Neural cell (in vitro differentiated cells): ENCODE data around the gene GARIN5A. TPM values are rescaled to one million over a fixed set of nuclear protein-coding genes. Genes with fewer than 3 reads are reported as not detected.

Experiments
- H2AFZ ChIP-seq: fragments of 200-600, 300-800 bp; sonication (generic), shearing (Covaris generic); 2 replicates; pipeline ENCODE4 v1.6.0; 2014; ENCODE audit warnings: low read depth, mild to moderate bottlenecking, antibody characterized with exemption, low read length, moderate library complexity
- H3F3A ChIP-seq: fragments of 200-600 bp; shearing (Covaris generic); 2 replicates; pipeline ENCODE4 v1.6.1; 2016; ENCODE audit warnings: mild to moderate bottlenecking, moderate library complexity, mixed read lengths, antibody characterized with exemption, low read length; ENCODE audit not compliant: insufficient read depth, poor library complexity, severe bottlenecking
- H3K27ac ChIP-seq: fragments of 200-600, 300-800 bp; sonication (generic), shearing (Covaris generic); 2 replicates; pipeline ENCODE4 v1.5.1; 2014; ENCODE audit warnings: mild to moderate bottlenecking, low read length, moderate library complexity
- H3K27me3 ChIP-seq: fragments of 300-800, 200-600 bp; sonication (generic), shearing (Covaris generic); 2 replicates; pipeline ENCODE4 v1.6.0; 2014; ENCODE audit warnings: mild to moderate bottlenecking, low read depth, low read length, moderate library complexity; ENCODE audit not compliant: insufficient read depth
- H3K36me3 ChIP-seq: fragments of 300-800, 200-600 bp; sonication (generic), shearing (Covaris generic); 2 replicates; pipeline ENCODE4 v1.5.1; 2014; ENCODE audit warnings: mild to moderate bottlenecking, antibody characterized with exemption, low read length, moderate library complexity; ENCODE audit not compliant: insufficient read depth
- H3K4me2 ChIP-seq: fragments of 300-800, 200-600 bp; sonication (generic), shearing (Covaris generic); 2 replicates; pipeline ENCODE4 v1.6.0; 2014; ENCODE audit warnings: mild to moderate bottlenecking, low read length
- H3K4me3 ChIP-seq: fragments of 300-800, 200-600 bp; sonication (generic), shearing (Covaris generic); 2 replicates; pipeline ENCODE4 v1.5.1; 2014; ENCODE audit warnings: mild to moderate bottlenecking, low read length, moderate library complexity
- H3K79me2 ChIP-seq: fragments of 200-600 bp; shearing (Covaris generic); replicated peaks from 2 replicates; pipeline ENCODE4 v1.6.0; 2014; ENCODE audit warnings: mild to moderate bottlenecking, low read length, moderate library complexity; ENCODE audit not compliant: insufficient read depth
- H3K9ac ChIP-seq: fragments of 300-800, 200-600 bp; sonication (generic), shearing (Covaris generic); 2 replicates; pipeline ENCODE4 v1.6.1; 2016; ENCODE audit warnings: mild to moderate bottlenecking, low read length, mixed read lengths
- H3K9me2 ChIP-seq: fragments of 200-600 bp; shearing (Covaris generic); 2 replicates; pipeline ENCODE4 v1.6.1; 2016; ENCODE audit warnings: mild to moderate bottlenecking, low read length, mixed read lengths; ENCODE audit not compliant: insufficient read depth
- H3K9me3 ChIP-seq: fragments of 200-600, 300-800 bp; sonication (generic), shearing (Covaris generic); 2 replicates; pipeline ENCODE4 v1.6.1; 2016; ENCODE audit warnings: mild to moderate bottlenecking, mixed run types, low read length, moderate library complexity, mixed read lengths
- H4K20me1 ChIP-seq: fragments of 200-600 bp; shearing (Covaris generic); 2 replicates; pipeline ENCODE4 v1.6.1; 2016; ENCODE audit warnings: mild to moderate bottlenecking, mixed run types; ENCODE audit not compliant: insufficient read depth
- CTCF ChIP-seq: fragments of 450-650 bp; IDR thresholded peaks from 2 replicates; pipeline ENCODE4 v1.5.1; 2014; ENCODE audit warnings: antibody characterized with exemption, mild to moderate bottlenecking, moderate library complexity; ENCODE audit not compliant: poor library complexity, severe bottlenecking
- EP300 ChIP-seq: fragments of 450-650 bp; conservative IDR thresholded peaks from 2 replicates; pipeline ENCODE4 v1.6.1; 2014; ENCODE audit warnings: antibody characterized with exemption, mild to moderate bottlenecking, moderate library complexity; ENCODE audit not compliant: poor library complexity, severe bottlenecking
- EZH2 ChIP-seq: fragments of 200-600, 300-800 bp; shearing (Covaris generic), sonication (generic); IDR thresholded peaks from 2 replicates; pipeline ENCODE4 v1.6.1; 2014; ENCODE audit warnings: antibody characterized with exemption, low read length, borderline replicate concordance, mild to moderate bottlenecking; ENCODE audit not compliant: insufficient read depth, poor library complexity, severe bottlenecking
- MXI1 ChIP-seq: fragments of 450-650 bp; conservative IDR thresholded peaks from 2 replicates; pipeline ENCODE4 v1.6.1; 2014; ENCODE audit warnings: antibody characterized with exemption, mild to moderate bottlenecking; ENCODE audit not compliant: poor library complexity, severe bottlenecking
- POLR2AphosphoS5 ChIP-seq: IDR thresholded peaks from 2 replicates; pipeline ENCODE4 v1.6.1; 2012
- RAD21 ChIP-seq: fragments of 450-650 bp; conservative IDR thresholded peaks from 2 replicates; pipeline ENCODE4 v1.6.1; 2014; ENCODE audit warnings: antibody characterized with exemption, mild to moderate bottlenecking, moderate library complexity
- REST ChIP-seq: IDR thresholded peaks from 2 replicates; pipeline ENCODE4 v1.6.1; 2012; ENCODE audit warnings: borderline replicate concordance
- SMC3 ChIP-seq: fragments of 450-650 bp; conservative IDR thresholded peaks from 2 replicates; pipeline ENCODE4 v1.6.1; 2014; ENCODE audit warnings: antibody characterized with exemption, mild to moderate bottlenecking, moderate library complexity; ENCODE audit not compliant: poor library complexity
- TAF1 ChIP-seq: IDR thresholded peaks from 2 replicates; pipeline ENCODE4 v1.6.1; 2012; ENCODE audit warnings: low read depth
- polyA plus RNA-seq: library from polyadenylated mRNA; depleted of rRNA; stranded (reverse); fragments of >200 nt; gene quantifications from 2 replicates; pipeline ENCODE4 v1.2.3, GENCODE V29; 2014

The GARIN5A gene
- polyA plus RNA-seq, 1 donor from 2014 or later = 3.3 TPM

- TF ChIP-seq SMC3 (no peak), TAF1 (no peak), CTCF (no peak), REST (no peak), EZH2 (no peak), POLR2AphosphoS5 (no peak), RAD21 (no peak), MXI1 (no peak), EP300 (no peak)
- no peak overlapping the region for H3K27ac ChIP-seq
These were observed 41.7 kb upstream of the GARIN5A start for GRCh38 chr19:50518091-50519005.

GRCh38 chr19:50517704-50518075, 41.0 kb upstream of the GARIN5A start:
- peaks cover 5% of the 10 kb centered on the region for H3K9me3 ChIP-seq
- H3K4me2 ChIP-seq = no peak overlapping the region
- H3K27me3 ChIP-seq = no peaks in the 10 kb centered on the region
- TF ChIP-seq TAF1 = no peak
- no peak for TF ChIP-seq POLR2AphosphoS5
- TF ChIP-seq REST = no peak
- TF ChIP-seq MXI1 = no peak
- TF ChIP-seq RAD21 = no peak
- TF ChIP-seq EZH2 = no peak
- no peak for TF ChIP-seq SMC3
- TF ChIP-seq EP300 = no peak
- no peak for TF ChIP-seq CTCF
- no peak overlapping the region for H3K27ac ChIP-seq
- H2AFZ ChIP-seq = no peak overlapping the region
- no peaks in the 10 kb centered on the region for H3K9me2 ChIP-seq
- H3K36me3 ChIP-seq = peaks cover 10% of the 10 kb centered on the region
- no peak overlapping the region for H3K4me3 ChIP-seq
- no peaks in the 10 kb centered on the region for H4K20me1 ChIP-seq
- H3K79me2 ChIP-seq = no peaks in the 10 kb centered on the region
- H3K9ac ChIP-seq = no peak overlapping the region
- no peaks in the 10 kb centered on the region for H3F3A ChIP-seq

More at GRCh38 chr19:50518091-50519005, 41.7 kb upstream of the GARIN5A start:
- Histone ChIP-seq H3K79me2 (no peaks in the 10 kb centered on the region), H3K9ac (no peak overlapping the region), H3K36me3 (peaks cover 10% of the 10 kb centered on the region), H3F3A (no peaks in the 10 kb centered on the region), H2AFZ (no peak overlapping the region), H3K9me3 (peaks cover 5% of the 10 kb centered on the region), H3K4me3 (no peak overlapping the region), H3K4me2 (no peak overlapping the region), H3K9me2 (no peaks in the 10 kb centered on the region), H3K27me3 (no peaks in the 10 kb centered on the region), H4K20me1 (no peaks in the 10 kb centered on the region)
